HG03135 (cell line): ENCODE measurements around the gene TIGAR.

Source experiments
- ATAC-seq: cut with Tn5 transposase; IDR thresholded peaks from one replicate; pipeline ENCODE4 v1.9.1; 2021; ENCODE audit warnings: mild to moderate bottlenecking, moderate library complexity; ENCODE audit not compliant: unreplicated experiment

TIGAR gene

GRCh38 chr12:4372653-4373052 is 51.6 kb downstream of the TIGAR start:
- no peak for ATAC-seq

GRCh38 chr12:4375449-4375848 is 54.4 kb downstream of the TIGAR start:
- ATAC-seq, result no peak

GRCh38 chr12:4378772-4379171 is 57.8 kb downstream of the TIGAR start:
- no peak for ATAC-seq

GRCh38 chr12:4379405-4379804 is 58.4 kb downstream of the TIGAR start, which contains the start of gene FGF23:
TSS of gene FGF23 (minus strand) at chr12:4379712. CDS start at chr12:4379582, 130 bp downstream.
- ATAC-seq, result no peak

- ATAC-seq, result no peak
Observed at GRCh38 chr12:4380332-4380731, 59.3 kb downstream of the TIGAR start.

GRCh38 chr12:4383304-4383865 is 62.4 kb downstream of the TIGAR start:
- no peak for ATAC-seq

GRCh38 chr12:4386801-4387200 is 65.8 kb downstream of the TIGAR start:
- ATAC-seq, result no peak

GRCh38 chr12:4387607-4388006 is 66.6 kb downstream of the TIGAR start:
- ATAC-seq, result no peak

GRCh38 chr12:4388032-4388431 is 67.0 kb downstream of the TIGAR start:
- ATAC-seq, result no peak

GRCh38 chr12:4388662-4389061 is 67.6 kb downstream of the TIGAR start:
- ATAC-seq, result no peak

- no peak for ATAC-seq
Observed at GRCh38 chr12:4392223-4392742, 71.3 kb downstream of the TIGAR start.

- ATAC-seq, result no peak
Observed at GRCh38 chr12:4393211-4393610, 72.2 kb downstream of the TIGAR start.

GRCh38 chr12:4395818-4396217 is 74.8 kb downstream of the TIGAR start:
- ATAC-seq, result no peak

- ATAC-seq, result no peak
Observed at GRCh38 chr12:4401117-4401516, 80.1 kb downstream of the TIGAR start.

GRCh38 chr12:4402996-4403395 is 82.0 kb downstream of the TIGAR start:
- no peak for ATAC-seq
